ENCODE data around the gene ADAMTS2.

GRCh38 chr5:179152144-179152895 is 192.9 kb downstream of the ADAMTS2 start:
- no peak for TF ChIP-seq CTCF (IDR thresholded peaks at IDR 0.05 in 8 of 11, conservative IDR thresholded peaks at IDR 0.05 in 3 of 11)
- TF ChIP-seq POLR2A (IDR thresholded peaks at IDR 0.05): no peak
